Medulla oblongata (tissue), 1 donor: ENCODE measurements around the gene RINL.
"Not testable (repeated sequence)": the region's sequence is repeated elsewhere in the genome, so short reads cannot be mapped to it uniquely, and the experiment has no call there.

Experiments used
- DNase-seq: peaks from one replicate; pipeline ENCODE4 v3.0.0-alpha.2; 2015; ENCODE audit errors: extremely low spot score

The RINL gene

GRCh38 chr19:38905620-38906019 is 27.5 kb upstream of the RINL start:
- no peak for DNase-seq

GRCh38 chr19:38904581-38905539 is 26.8 kb upstream of the RINL start:
- DNase-seq, result no peak

GRCh38 chr19:38901683-38902082 is 23.6 kb upstream of the RINL start:
- DNase-seq, result no peak

- no peak for DNase-seq
Observed at GRCh38 chr19:38900743-38901190, 22.7 kb upstream of the RINL start.

- peak; percentile 80 for DNase-seq
Observed at GRCh38 chr19:38900202-38900629, 22.1 kb upstream of the RINL start.

- DNase-seq, result peak; percentile 100
Observed at GRCh38 chr19:38899447-38900201, 21.5 kb upstream of the RINL start, which contains the start of the genes NFKBIB and SIRT2. Gene NFKBIB, plus strand, starts transcription at chr19:38899969. Its CDS starts 64 bp downstream, at chr19:38900033. Gene SIRT2, minus strand, starts transcription at chr19:38899618. Its CDS starts 97 bp downstream, at chr19:38899521.

- DNase-seq, result peak; percentile 26
Observed at GRCh38 chr19:38898788-38899446, 20.8 kb upstream of the RINL start.

GRCh38 chr19:38894968-38895367 is 16.9 kb upstream of the RINL start:
- no peak for DNase-seq

GRCh38 chr19:38893341-38893771 is 15.3 kb upstream of the RINL start:
- DNase-seq, result no peak

- DNase-seq, result no peak
Observed at GRCh38 chr19:38892841-38893240, 14.8 kb upstream of the RINL start.

GRCh38 chr19:38891771-38892170 is 13.7 kb upstream of the RINL start:
- peak; percentile 74 for DNase-seq

GRCh38 chr19:38890686-38891085 is 12.6 kb upstream of the RINL start:
- DNase-seq, result no peak

- no peak for DNase-seq
Observed at GRCh38 chr19:38889803-38890202, 11.7 kb upstream of the RINL start.

- DNase-seq, result no peak
Observed at GRCh38 chr19:38888876-38889275, 10.8 kb upstream of the RINL start.

GRCh38 chr19:38884691-38885090 is 6.6 kb upstream of the RINL start:
- DNase-seq, result not testable (repeated sequence)

- DNase-seq, result no peak
Observed at GRCh38 chr19:38883286-38883685, 5.2 kb upstream of the RINL start.

GRCh38 chr19:38880882-38881609 is 3.0 kb upstream of the RINL start:
- no peak for DNase-seq

- DNase-seq, result no peak
Observed at GRCh38 chr19:38880076-38880881, 2.2 kb upstream of the RINL start.

- DNase-seq, result no peak
Observed at GRCh38 chr19:38879400-38879751, 1.3 kb upstream of the RINL start.
